BJ (cell line): Measurements from ENCODE around the gene PIK3CD. TPM values are rescaled to one million over a fixed set of nuclear protein-coding genes. Genes with fewer than 3 reads are reported as not detected.

Experiments used
- CTCF ChIA-PET: fragments of 350-600 bp; formaldehyde crosslinking; extraction: SDS; loops from one replicate; lab custom pipeline; 2021; ENCODE audit warnings: antibody characterized with exemption, inconsistent platforms; lab: Yijun Ruan, JAX
- POLR2A ChIA-PET: fragments of 300-600 bp; sonication (Branson Sonifier 250); formaldehyde crosslinking; extraction: SDS; loops from one replicate; lab custom pipeline; 2021; ENCODE audit warnings: antibody characterized with exemption; lab: Charles Lee
- DNase-seq: peaks from one replicate; pipeline ENCODE4 v3.0.0-alpha.2; 2011; ENCODE audit warnings: low read depth
- H3K27me3 ChIP-seq: 2 replicates; pipeline ENCODE4 v1.6.0; 2011; ENCODE audit warnings: low read length; ENCODE audit not compliant: control insufficient read depth, insufficient read depth
- H3K36me3 ChIP-seq: 2 replicates; pipeline ENCODE4 v1.5.1; 2011; ENCODE audit warnings: low read length; ENCODE audit not compliant: control insufficient read depth, insufficient read depth
- H3K4me3 ChIP-seq: 2 replicates; pipeline ENCODE4 v1.5.1; 2011; ENCODE audit warnings: low read depth, mild to moderate bottlenecking, control low read depth, low read length
- polyA plus RNA-seq: library from polyadenylated mRNA; depleted of rRNA; stranded (reverse); fragments of >200 nt; gene quantifications from 2 replicates; pipeline ENCODE4 v1.2.3, GENCODE V29; 2011
- TF ChIP-seq, protein P1 (sequence below): IDR thresholded peaks from 2 replicates; pipeline ENCODE4 v1.5.1; 2011; ENCODE audit warnings: low read depth, mild to moderate bottlenecking, control low read depth, inconsistent platforms, low read length, moderate library complexity; ENCODE audit not compliant: insufficient read depth

PIK3CD gene
- polyA plus RNA-seq, 1 experiment, result 9.2 TPM

DNA sequence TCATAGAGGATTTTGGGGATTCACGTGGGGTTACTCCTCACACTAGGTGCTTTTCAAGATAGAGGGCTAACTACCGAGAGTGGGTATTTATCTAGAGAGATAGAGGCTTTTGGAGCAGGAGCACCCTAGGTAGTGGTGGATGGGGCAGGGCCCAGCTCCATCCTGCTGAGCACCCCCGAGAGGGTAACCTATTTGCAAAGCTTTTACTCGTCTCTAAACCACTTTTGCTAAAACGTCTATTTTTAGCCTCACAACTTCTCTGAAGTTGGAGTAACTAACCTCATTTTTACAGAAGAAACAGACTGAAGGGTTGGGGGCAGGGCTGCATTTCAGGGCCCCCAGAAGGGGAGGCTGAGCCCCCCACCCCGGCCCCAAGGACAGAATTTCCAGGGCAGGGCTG lies 12.3 kb upstream of the PIK3CD start:
- no peak for DNase-seq
- TF ChIP-seq, protein P1, sequence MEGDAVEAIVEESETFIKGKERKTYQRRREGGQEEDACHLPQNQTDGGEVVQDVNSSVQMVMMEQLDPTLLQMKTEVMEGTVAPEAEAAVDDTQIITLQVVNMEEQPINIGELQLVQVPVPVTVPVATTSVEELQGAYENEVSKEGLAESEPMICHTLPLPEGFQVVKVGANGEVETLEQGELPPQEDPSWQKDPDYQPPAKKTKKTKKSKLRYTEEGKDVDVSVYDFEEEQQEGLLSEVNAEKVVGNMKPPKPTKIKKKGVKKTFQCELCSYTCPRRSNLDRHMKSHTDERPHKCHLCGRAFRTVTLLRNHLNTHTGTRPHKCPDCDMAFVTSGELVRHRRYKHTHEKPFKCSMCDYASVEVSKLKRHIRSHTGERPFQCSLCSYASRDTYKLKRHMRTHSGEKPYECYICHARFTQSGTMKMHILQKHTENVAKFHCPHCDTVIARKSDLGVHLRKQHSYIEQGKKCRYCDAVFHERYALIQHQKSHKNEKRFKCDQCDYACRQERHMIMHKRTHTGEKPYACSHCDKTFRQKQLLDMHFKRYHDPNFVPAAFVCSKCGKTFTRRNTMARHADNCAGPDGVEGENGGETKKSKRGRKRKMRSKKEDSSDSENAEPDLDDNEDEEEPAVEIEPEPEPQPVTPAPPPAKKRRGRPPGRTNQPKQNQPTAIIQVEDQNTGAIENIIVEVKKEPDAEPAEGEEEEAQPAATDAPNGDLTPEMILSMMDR, result no peak
- ChIA-PET POLR2A (interaction anchor here (0.5 kb wide), 1 partner anchor 12 kb away, joined by 5 read pairs; the partner anchor contains the start of gene PIK3CD), CTCF (interaction anchor here (5.8 kb wide), 1 partner anchor 12 kb away, joined by 33 read pairs; no protein-coding TSS in a partner anchor)
- peaks cover 4% of the 10 kb centered on the region for H3K27me3 ChIP-seq
- no peak overlapping the region for H3K4me3 ChIP-seq
- no peaks in the 10 kb centered on the region for H3K36me3 ChIP-seq

DNA sequence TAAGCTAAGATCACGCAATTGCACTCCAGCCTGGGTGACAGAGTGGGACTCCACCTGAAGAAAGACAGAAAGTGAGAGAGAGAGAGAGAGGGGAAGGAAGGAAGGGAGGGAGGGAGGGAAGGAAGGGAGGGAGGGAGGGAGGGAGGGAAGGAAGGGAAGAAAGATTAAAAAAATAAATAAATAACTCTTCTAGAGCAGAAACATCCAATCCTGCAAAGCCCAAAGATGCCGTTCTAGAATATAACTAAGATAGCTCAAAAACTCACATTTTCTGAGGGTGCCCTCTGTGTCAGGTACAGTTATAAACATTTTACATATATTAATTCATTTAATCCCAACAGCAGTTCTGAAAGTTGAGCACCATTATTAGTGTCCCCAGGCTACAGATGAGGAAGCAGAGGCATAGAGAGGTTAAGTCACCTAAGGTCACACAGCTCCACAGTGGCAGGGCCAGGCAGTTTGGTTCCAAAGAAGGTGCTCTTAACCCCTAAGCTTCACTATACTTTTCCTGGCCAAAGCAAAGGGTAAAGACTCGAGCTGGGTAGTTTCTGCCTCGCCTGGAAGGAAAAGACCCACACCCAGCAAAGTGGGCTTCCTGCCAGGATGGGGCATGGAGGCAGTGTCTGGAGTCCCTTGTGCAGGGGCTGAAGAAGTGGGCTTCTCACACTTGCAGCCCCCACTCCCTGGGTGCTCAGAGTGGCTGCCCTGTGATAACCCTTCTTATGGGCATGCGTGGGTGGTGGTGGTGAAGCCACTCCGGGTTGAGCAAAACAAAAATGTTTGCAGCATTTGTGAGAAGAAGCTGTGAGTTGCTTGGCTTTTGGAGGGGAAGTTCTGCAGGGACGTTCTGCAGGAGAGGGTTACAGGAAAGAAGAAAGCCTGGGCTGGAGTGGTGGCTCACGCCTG lies 7.9 kb upstream of the PIK3CD start:
- H3K4me3 ChIP-seq, result no peak overlapping the region
- ChIA-PET CTCF (interaction anchor here (1.3 to 1.6 kb wide), 2 partner anchors 17 to 223 kb away, joined by 3 to 5 read pairs; no protein-coding TSS in a partner anchor), POLR2A (no interaction called here)
- no peaks in the 10 kb centered on the region for H3K36me3 ChIP-seq
- no peak for DNase-seq
- H3K27me3 ChIP-seq, result peaks cover 4% of the 10 kb centered on the region
- TF ChIP-seq, protein P1, result no peak

DNA sequence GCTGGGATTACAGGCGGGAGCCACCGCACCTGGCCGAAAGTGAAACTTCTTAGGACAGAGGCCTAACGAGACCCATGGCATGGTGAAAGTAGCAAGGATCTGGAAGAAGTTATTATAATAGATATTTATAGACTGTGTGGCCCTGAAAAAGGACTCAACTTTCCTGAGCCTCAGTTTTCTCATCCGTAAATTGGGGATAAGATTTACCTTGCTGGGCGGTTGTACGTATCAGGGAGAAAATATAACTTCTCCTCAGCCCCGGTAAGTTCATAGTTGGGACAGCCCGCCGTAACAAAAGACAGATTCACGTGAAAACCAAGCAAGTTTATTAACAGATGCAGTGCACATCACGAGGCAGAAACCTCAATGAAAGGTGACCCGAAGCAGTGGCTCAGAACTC lies 5.5 kb upstream of the PIK3CD start:
- ChIA-PET POLR2A (no interaction called here), CTCF (interaction anchor here (1.2 to 2.0 kb wide), 3 partner anchors 11 to 76 kb away, joined by 3 to 5 read pairs (median 4); no protein-coding TSS in a partner anchor)
- TF ChIP-seq, protein P1, result no peak

DNA sequence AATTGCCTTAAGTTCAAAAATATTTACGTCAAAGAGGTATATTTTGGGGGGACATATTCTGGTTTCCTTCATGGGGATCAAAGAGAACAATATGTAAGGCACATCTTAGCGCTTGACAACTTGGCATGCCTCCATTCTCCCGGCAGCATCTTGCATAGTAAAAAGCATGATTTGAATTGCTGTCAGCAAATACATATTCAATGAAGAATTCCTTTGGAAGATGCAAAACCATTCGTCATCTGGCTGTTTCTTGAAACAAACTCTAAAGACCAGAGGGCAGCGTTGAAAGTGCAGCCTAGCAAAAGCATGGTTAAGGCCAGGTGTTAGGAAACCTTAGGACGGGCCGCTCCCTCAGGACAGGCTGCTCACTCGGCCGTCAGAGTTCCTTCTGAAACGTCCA lies 3.4 kb upstream of the PIK3CD start:
- CTCF ChIA-PET, result interaction anchor here (1.6 kb wide), 1 partner anchor 21 kb away, joined by 7 read pairs; no protein-coding TSS in a partner anchor
- Histone ChIP-seq H3K27me3 (no peaks in the 10 kb centered on the region; the same call in 1 of the 2 replicates), H3K4me3 (no peak overlapping the region), H3K36me3 (no peaks in the 10 kb centered on the region)
- POLR2A ChIA-PET, result no interaction called here
- TF ChIP-seq, protein P1, result no peak
- DNase-seq, result no peak

More for the DNA sequence above, 5.5 kb upstream of the PIK3CD start:
- Histone ChIP-seq H3K36me3 (no peaks in the 10 kb centered on the region), H3K27me3 (no peaks in the 10 kb centered on the region; the same call in 1 of the 2 replicates), H3K4me3 (no peak overlapping the region)
- DNase-seq, result no peak

DNA sequence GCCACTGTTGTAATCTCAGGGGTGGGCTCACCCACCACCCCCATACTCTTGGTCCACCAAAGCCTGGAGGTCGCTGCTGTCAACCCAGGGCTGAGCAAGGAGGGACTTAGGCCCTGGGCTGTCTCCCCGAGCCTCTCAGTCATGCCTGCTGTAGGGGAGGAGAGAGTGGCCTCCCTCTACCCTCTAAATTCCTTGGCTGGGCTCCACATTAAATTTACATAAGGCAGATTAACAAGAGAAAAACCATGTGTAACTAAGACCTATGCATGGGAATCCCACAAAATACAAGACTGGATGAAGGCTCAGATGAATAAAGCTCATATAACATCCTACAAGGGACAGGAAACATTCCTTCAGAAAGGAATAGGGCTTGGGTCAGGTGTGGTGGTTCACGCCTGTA lies 1.8 kb upstream of the PIK3CD start:
- TF ChIP-seq, protein P1, result no peak
- Histone ChIP-seq H3K27me3 (no peaks in the 10 kb centered on the region; the same call in 1 of the 2 replicates), H3K36me3 (no peaks in the 10 kb centered on the region), H3K4me3 (no peak overlapping the region)
- DNase-seq, result no peak
- ChIA-PET CTCF (interaction anchor here (1.2 to 1.7 kb wide), 2 partner anchors 18 to 23 kb away, joined by 4 to 5 read pairs; no protein-coding TSS in a partner anchor), POLR2A (no interaction called here)
